Stimulated activated CD8-positive, alpha-beta memory T cell treated with anti-CD3 and anti-CD28 coated beads, Interleukin-15, amount 100 ng/mL, for 24 hours (primary cell): Measurements from ENCODE around the gene TANK.
"Not testable (repeated sequence)": the region's sequence is repeated elsewhere in the genome, so short reads cannot be mapped to it uniquely, and the experiment has no call there.

Experiments
- DNase-seq: peaks from one replicate; pipeline ENCODE4 v3.0.0-alpha.2; 2020; ENCODE audit warnings: low read depth

TANK gene, protein sequence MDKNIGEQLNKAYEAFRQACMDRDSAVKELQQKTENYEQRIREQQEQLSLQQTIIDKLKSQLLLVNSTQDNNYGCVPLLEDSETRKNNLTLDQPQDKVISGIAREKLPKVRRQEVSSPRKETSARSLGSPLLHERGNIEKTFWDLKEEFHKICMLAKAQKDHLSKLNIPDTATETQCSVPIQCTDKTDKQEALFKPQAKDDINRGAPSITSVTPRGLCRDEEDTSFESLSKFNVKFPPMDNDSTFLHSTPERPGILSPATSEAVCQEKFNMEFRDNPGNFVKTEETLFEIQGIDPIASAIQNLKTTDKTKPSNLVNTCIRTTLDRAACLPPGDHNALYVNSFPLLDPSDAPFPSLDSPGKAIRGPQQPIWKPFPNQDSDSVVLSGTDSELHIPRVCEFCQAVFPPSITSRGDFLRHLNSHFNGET

DNA sequence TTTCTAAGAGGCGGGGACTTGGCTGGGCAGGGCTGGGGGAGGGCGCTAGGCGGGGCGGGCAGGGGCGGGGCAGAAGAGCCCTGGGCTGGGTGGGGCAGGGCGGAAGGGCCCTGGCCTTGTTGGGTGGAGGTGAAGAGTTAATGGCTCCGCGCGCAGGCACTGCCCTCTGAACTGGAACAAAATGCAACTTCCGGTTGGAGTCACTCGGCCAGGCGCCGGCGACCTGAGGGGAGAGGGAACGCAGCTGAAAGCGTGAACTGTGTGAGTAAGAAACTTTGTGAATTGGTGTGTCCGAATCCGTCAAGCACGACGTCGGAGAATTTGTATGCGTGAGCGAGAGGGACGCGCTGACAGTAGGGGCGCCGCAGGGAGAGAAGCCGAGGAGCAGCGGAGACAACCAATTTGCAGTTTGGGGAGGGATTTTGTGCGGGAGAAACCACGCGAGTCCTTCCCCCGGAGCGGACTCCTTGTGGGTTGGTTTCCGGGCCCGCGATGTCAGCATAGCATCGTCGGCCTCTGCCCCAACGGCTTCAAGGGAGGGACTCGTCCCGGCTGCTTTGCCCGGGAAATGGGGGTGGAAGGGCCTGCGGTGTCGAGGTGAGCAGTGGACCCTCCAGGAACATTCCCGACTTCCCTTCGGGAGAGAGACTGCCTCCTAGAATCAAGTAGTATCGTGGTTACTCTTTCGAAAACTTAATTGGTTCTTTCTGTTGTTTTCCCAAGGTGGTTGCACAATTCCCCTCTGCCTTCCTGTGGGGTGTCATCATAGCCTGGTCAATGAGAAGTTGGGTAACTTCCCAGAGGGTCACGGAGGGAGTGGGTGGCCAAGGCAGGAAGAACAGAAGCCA is at the start of gene TANK:
TSS of gene TANK (plus strand) at position 203 of the 848 bp plus-strand sequence. CDS start 19,235 bp downstream, outside the sequence.
- DNase-seq = peak; percentile 65

DNA sequence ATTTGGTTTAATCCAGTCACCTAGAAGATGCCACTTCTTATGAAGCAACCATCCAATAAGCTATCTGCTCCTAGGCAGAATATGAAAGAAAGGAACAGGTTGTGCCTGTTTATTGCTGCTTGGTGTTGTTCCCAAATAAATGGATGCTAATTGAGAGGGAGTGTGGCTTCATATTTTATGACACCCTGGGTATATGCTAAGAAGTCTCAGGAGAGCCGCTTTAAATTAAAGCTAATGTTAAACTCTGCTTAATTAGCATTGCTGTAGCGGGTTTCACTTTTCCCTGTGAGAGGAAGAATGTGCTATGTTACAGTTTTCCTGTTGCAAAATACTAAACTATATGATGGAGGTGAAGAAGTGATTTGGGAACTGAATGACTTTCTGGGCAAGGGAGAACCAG is 48.7 kb upstream of the TANK start:
- DNase-seq = no peak

DNA sequence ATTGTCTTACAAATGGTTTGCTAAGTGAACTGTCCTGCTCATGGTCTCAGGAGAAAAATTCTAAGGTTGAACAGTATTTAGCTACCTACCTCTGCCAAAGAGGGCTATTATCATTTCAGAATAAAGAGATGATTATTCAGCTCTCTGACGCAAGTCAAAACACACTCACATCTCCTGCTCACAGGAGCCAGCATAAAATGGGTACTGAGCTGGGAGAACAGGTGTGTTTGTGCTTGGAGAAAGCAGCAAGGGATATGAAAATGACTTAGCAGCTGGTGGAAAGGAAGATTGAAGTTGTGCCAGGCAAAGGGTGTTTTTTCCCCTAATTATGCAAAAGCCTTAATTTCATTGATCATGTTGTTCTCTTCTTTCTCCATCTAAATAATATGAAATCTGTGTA is 47.3 kb upstream of the TANK start:
- DNase-seq = no peak

DNA sequence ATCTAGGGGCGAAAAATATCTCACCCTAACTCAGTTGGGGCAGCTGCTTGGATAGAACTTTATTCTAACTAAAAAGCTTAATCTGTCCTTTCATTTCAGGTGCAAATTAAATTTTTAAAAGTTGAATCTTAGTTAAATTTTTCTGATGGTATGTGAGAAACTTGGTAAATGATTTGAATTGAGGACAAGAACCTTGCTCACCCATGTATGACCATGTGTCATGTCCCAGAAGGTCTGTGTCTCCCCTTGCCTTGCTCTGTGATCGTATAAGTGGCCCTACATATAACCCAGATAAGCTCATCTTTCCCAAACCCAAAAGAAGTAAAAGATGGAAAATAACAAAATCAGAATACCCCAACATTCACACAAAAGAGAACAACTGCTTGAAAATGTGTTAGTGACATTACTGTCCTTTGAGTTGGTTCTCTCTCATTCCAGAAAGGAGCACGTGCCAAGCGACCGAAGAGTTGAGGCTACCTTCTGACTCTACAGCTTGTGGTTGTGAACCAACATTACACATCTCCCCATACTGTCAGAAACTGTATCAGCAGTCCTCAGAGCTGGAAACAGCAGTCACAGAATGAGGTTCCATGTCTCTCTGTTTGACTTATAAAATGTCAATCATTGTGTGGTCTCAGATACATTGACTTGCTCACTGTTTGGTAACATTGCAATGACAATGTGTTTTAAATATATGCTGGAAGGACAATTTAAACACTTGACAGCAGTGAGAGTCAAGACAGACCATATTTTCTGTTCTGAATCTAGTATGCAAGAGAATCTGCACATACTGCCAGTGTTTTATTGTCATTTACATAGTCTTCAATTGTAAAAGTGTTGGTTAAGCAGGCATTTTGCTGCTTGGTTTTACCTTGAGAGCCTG is 46.3 kb upstream of the TANK start:
- no peak for DNase-seq

DNA sequence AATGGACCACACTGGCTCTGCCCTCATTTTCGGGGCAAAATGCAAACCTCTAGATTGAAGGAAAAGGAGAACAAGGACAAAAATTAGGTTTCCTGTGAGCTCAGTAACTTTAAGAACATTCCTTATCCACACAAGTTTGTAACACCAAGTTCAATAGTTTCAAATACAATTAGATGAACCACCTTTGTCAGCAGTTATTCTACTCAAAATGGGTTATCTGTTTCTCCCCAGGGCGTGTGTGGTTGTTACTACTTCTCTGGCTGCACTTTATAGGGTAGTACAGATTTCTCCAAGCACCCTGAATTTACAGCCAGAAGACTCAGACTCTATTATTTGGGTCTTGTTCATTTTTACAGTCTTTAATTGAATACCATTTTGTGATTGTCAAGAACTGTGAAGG is 45.0 kb upstream of the TANK start:
- DNase-seq = no peak

DNA sequence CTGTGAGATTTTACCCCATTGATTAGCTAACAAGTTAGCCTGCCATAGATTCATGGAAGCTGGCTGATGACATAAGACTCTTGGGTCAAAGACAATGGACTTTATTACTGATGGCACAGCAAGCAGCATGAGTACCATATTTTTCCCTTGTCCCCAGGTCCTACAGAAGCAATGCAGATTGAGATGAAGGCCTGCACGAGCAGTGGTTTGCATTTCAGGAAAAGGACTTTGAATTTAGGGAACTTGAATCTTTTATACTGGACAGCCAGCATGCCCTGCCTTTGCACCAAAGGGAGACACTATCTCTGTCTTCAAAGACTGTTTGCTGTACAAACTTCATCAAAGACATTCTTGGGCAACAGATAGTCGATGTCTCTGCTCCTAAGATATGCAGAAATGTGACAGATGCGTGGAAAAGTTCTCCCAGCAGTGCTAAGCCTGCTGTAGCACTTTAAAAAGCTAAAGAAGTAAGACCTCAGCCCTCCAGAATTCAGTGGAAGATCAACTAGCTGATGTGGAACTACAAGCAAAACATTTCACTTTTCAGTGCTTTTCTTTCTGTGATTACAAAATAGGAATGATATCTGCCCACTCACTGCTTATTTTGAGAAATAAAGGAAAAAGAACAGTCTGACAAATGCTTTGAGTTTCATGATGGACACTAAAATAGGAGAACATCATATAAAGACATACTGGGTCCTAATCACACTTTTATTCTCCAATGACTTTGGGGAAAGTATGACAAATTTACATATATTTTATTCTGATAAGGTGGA is 44.4 kb upstream of the TANK start:
- no peak for DNase-seq

DNA sequence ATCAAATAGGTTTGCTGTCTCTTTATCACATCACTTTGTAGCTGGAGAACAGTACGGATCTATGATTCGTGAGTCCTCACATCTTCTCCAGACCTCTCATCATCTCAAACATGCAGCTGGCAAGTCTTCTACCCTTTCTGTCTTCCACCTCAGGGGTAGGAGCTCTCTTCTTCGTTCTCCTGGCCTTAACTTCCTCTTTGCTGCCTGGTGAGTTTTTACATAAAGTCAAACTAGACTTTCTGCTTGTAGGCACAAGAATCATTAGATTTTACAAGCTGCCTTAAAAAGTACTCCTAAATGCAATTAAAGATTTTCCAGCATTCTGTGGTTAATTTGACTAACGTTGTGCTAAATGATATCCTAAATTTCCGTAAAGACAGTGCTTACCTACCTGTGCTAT is 43.7 kb upstream of the TANK start:
- DNase-seq = no peak

DNA sequence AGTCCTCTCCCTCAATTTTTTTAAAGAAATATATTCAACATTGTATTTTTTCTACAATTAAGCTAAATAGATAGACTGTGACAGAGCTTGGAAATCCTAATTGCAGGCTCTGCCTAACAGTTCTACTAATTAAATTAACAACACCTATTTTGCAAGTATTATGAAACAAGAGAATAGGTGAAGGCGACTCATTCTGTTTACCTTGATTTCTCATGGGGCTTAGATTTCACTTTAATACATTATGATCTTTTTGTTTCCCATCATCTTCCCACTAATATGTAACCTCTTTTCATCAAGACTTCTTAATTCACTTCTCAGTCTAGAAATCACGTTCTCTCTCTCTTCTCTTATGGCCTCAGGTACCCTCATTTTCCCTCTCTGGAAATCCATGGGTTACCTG is 42.7 kb upstream of the TANK start:
- DNase-seq = no peak

DNA sequence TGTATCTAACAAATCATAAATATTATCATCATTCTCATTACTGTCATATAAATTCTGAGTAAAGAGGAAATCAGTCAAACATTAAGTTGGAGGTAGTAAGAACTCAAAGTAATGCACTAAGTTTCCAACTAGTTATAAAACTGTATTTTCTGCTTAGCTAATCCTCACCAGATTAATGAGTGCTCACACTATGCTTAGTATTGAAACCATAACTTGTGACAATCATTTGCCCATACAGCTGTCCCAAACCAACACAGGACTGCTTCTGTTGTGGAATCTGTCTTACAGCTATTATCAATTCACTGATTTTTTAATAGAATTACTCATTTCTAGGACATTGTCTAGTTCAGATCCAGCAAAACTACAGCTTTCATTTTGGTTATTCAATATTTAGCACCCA is 41.5 kb upstream of the TANK start:
- DNase-seq = no peak

DNA sequence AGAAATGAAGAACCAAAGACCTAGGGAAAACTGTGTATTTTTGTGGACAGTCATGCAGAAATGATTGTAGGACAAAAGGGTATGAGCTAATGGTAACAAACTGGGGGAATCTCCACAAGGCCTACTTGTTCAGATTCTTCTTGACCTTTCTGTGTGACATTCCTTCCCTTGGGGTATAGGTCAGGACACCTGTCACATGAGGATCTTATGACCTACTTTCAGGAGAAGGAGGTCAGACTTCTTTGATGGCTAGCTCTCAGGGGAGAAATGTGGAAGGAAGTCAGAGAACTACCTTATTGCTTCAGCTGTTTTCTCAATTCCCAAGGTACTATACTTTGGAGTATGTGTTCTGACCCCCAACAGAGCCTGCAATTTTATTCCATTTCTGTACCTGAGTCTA is 40.7 kb upstream of the TANK start:
- no peak for DNase-seq

DNA sequence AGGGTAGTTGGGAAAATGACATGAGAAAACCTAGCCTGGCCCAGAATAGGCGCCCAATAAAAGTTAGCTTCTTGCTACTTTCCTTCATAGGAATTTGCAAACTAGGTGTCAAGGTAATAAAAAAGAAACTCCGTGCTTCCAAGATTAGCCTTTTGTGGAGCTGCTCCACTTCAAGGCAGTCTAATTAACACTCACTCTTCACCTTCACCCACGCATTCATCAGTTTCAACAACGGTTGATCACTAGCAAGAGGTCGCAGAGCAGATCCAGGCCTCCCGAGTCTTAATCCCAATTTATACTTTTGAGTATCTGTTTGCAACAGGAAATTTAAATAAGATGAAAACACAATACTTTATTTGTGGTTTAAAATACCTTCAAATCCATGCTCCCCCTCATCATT is 39.5 kb upstream of the TANK start:
- no peak for DNase-seq

DNA sequence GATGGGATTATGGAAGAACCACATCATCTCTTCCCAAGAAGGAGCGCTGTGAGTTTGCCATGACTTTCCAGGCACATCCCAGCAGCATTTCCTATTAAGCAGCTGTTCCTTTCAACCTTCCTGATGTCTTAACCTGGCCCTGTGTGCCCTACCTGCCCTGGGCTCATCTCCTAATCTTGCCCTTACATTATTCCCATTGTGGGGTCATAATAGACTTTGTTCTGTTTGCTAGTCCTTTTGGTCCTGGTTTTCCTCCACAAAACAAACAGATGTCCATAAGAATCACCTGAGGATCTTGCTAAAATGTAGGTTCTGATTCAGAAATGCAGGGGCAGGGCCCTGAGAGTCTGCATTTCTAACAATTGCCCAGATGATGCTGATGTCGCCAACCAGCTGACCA is 38.6 kb upstream of the TANK start:
- DNase-seq = no peak

DNA sequence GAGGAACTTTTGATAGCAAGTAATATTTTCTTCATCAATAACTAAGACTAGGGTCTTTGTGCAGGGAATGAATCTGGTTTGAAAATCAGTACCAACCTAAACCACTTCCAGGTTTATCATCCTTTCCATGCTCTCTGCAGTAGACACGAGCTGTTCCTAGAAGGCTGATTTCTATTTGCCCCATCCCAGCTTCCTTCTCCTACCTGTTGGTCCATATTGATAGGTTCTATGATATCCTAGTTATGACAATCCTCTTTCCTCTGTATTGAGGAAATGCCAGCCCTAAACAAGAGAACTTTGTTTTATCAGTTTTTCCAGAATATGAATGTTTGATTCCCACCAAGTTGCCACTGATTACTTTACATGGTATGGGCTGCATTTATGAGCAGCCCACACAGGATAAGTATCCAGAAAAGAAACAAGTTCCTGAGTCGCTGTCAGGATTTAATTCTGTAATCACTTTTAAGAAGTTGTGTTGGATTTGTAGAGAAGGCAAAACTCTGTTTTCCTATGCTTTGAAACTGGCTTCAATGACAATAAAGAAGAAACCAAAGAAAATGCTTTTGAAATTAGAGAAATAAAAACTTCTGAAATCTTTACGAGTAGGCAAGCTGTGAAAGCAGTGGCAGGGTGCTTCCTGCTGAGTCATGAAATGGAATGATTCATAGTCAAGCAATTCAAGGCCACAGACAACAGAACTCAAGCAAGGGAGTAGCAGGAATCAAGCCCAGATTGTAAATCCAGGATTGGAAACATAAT is 37.3 kb upstream of the TANK start:
- no peak for DNase-seq

DNA sequence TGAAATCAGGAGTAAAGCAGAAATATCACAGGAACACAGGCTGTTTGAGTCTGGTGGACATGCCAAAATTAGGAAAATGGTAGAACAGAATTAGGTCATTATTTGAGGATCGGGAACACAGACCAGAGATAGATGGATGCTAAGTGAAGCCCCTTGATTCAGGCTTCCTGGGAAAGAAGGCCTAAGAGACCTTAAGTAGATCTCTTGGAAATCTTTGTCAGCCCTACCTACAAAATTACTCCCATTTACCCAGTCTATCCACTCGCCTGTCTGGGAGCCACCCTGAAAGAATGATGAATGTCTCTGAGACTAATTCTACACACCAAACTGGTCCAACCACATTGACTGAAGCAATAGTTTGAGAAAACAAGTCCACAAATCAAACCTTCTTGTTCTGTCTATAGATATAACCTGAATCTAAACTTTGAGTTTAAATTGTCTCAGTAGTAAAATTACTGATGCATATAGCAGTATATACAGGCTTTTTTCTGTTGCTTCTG is 36.6 kb upstream of the TANK start:
- DNase-seq = no peak

DNA sequence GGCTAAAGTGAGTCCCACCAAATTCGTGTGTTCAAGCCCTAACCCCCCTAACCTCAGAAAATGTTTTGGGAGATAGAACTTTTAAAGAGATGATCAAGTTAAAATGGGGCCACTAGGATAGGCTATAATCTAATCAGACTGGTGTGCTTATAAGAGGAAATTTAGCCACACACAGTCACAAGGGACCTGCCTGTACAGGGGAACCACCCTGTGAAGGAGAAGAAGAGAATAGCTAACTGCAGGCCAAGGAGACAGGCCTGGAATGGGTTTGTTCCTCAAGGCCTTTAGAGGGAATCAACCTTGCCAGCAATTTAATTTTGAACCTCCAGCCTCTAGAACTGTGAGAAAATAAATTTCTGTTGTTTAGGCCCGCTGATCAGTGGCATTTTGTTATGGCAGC is 36.0 kb upstream of the TANK start:
- DNase-seq = no peak

DNA sequence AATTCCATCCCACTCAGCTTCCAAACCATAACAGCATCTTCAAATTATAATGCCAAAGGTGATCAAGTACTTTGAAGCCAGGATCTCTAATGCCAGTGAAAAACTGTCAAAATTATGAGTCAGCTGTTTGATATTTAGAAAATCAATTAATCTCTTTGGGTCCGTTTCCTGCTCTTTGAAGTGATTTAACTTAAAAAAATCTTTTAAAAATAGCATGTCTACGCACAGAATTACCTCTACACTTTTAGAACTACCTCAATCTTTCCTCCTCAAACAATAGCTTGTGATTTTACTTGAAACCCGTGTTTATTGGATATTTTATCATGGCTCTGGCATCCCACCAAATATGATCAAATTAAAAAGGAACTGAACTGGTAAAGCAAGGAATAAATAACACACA is 31.3 kb upstream of the TANK start:
- DNase-seq = no peak

DNA sequence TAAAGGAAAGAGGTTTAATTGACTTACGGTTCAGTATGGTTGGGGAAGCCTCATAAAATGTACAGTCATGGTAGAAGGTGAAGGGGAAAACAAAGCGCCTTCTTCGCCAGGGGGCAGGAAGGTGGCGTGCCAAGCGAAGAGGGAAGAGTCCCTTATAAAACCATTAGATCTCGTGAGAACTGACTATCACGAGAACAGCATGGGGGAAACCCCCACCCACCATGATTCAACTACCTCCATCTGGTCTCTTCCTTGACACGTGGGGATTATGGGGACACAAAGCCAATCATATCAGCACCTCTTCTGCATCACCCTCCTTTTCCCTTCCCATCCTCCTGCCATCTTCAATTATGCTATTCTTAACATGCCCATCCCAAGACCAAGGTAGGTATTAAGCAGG is 29.9 kb upstream of the TANK start:
- no peak for DNase-seq

DNA sequence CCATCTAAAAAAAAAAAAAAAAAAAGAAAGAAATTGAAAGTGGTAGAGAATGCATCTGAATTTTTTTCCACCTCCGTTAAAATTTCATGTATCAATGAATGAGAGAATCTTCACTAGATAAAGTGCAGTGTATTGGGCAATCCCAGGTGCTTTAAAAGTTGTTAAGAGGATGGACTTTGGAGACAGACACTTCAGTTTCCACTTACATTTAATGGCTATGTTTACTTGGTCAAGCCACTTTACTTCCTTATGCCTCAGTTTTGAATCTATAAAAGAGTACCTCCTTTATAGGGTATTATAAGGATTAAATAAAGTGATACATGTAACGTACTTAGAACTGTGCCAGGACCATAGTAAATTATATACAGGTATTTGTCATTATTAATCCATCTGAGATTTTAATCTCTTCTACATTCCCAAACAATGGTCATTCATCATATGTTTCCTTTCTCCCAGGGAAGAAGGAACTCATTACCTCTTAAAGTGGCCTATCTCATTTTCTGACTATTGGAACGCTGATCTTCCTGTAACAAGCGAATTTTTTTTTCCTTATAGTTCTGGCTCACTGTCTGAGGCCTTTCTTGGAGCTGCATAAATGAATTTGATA is 29.1 kb upstream of the TANK start:
- no peak for DNase-seq

DNA sequence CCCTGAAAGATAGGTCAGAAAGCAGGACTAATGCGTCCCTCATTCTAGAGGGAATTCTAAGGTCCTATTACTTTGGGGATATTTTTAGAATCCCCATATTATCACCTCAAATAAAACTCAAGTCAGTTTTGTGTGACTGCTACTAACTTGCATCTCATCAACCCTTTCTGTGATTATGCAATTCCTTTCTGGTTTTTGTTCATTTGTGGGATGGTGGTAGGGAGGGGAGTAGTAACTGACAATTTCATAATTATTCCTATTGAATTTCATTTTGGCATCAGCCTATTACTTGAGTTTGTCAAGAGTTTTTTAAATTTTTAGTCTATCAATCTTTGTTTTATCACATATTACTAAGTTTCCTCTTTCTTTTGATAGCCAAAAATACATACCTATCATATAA is 28.4 kb upstream of the TANK start:
- no peak for DNase-seq

DNA sequence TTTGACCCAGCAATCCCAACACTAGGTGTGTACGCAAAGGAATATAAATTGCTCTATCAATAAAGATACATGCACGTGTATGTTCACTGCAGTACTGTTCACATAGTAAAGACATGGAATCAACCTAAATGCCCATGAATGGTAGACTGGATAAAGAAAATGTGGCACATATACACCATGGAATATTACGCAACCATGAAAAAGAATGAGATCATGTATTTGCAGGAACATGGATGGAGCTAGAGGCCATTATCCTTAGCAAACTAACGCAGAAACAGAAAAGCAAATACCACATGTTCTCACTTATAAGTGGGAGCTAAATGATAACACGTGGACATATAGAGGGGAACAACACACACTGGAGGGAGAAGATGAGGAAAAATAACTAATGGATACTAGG is 27.8 kb upstream of the TANK start:
- DNase-seq = not testable (repeated sequence)
